Panc1 (cell line): ENCODE results near the gene QKI. TPM values are rescaled to one million over a fixed set of nuclear protein-coding genes. Genes with fewer than 3 reads are reported as not detected.

Source experiments
- ATAC-seq: fragments of 200-7000 bp; cut with Tn5 transposase; 2 replicates; pipeline ENCODE4 v1.9.1; 2020; ENCODE audit warnings: mild to moderate bottlenecking, moderate library complexity
- BruUV-seq: library from RNA; stranded (reverse); fragments of 400-500 nt; replicated peaks from 2 replicates; lab custom pipeline; 2021; lab: Mats Ljungman, UMichigan
- CTCF ChIA-PET: fragments of 300-600 bp; sonication (Branson Sonifier 250); formaldehyde crosslinking; loops from one replicate; lab custom pipeline; 2022; ENCODE audit warnings: antibody characterized with exemption; lab: Charles Lee
- POLR2A ChIA-PET: fragments of 300-600 bp; sonication (Branson Sonifier 250); formaldehyde crosslinking; loops from one replicate; lab custom pipeline; 2022; ENCODE audit warnings: antibody characterized with exemption; lab: Charles Lee
- DNase-seq: peaks from one replicate; pipeline ENCODE4 v3.0.0-alpha.2; 2010; ENCODE audit warnings: low read depth, low spot score
- H3K27ac ChIP-seq: 2 replicates; pipeline ENCODE4 v1.5.1; 2011; ENCODE audit warnings: mild to moderate bottlenecking, low read length, inconsistent platforms
- H3K27me3 ChIP-seq: fragments of 200-500 bp; sonication (Bioruptor generic); 2 replicates; pipeline ENCODE4 v1.6.0; 2014; ENCODE audit warnings: low read length, inconsistent platforms; ENCODE audit not compliant: control insufficient read depth, insufficient read depth
- H3K36me3 ChIP-seq: fragments of 200-500 bp; sonication (Bioruptor generic); 2 replicates; pipeline ENCODE4 v1.5.1; 2014; ENCODE audit warnings: inconsistent platforms, mild to moderate bottlenecking, low read length, moderate library complexity; ENCODE audit not compliant: control insufficient read depth, insufficient read depth
- H3K4me1 ChIP-seq: 2 replicates; pipeline ENCODE4 v1.5.1; 2011; ENCODE audit warnings: inconsistent platforms, mild to moderate bottlenecking, low read length, moderate library complexity; ENCODE audit not compliant: control insufficient read depth, insufficient read depth
- H3K4me3 ChIP-seq, 2 experiments: 2 replicates each; pipeline ENCODE4 v1.5.1; 2011 to 2012; ENCODE audit warnings: low read depth in 2 of 2, low read length in 2 of 2, mild to moderate bottlenecking in 2 of 2, inconsistent platforms in 1 of 2, moderate library complexity in 1 of 2
- H3K9me3 ChIP-seq: fragments of 200-500 bp; sonication (Bioruptor generic); 2 replicates; pipeline ENCODE4 v1.5.1; 2014; ENCODE audit warnings: low read depth, mild to moderate bottlenecking, inconsistent platforms, low read length, moderate library complexity; ENCODE audit not compliant: control insufficient read depth, insufficient read depth
- CTCF ChIP-seq: fragments of 450-650 bp; IDR thresholded peaks from 2 replicates; pipeline ENCODE4 v1.5.1; 2017; ENCODE audit warnings: mild to moderate bottlenecking
- POLR2AphosphoS5 ChIP-seq: IDR thresholded peaks from 2 replicates; pipeline ENCODE4 v1.6.1; 2012; ENCODE audit warnings: mild to moderate bottlenecking, low read depth, low read length, moderate library complexity
- REST ChIP-seq, 2 experiments: IDR thresholded peaks; 2 replicates each; pipeline ENCODE4 v1.6.1; 2011 to 2012; ENCODE audit warnings: low read depth in 2 of 2, control low read depth in 1 of 2, low read length in 1 of 2, mild to moderate bottlenecking in 1 of 2, moderate library complexity in 1 of 2; ENCODE audit not compliant: insufficient read depth in 1 of 2
- SIN3A ChIP-seq: IDR thresholded peaks from 2 replicates; pipeline ENCODE4 v1.6.1; 2012; ENCODE audit warnings: low read depth, mild to moderate bottlenecking, low read length, moderate library complexity, borderline replicate concordance; ENCODE audit not compliant: insufficient read depth
- TCF7L2 ChIP-seq: IDR thresholded peaks from 2 replicates; pipeline ENCODE4 v1.6.1; 2011; ENCODE audit warnings: mild to moderate bottlenecking, low read depth, low read length, inconsistent platforms
- in situ Hi-C: cut with HindIII; loops from 2 replicates; pipeline ENCODE4 v1.10.0; 2016; ENCODE audit warnings: low sequenced_read_pairs, low pct_unique_long_range_greater_than_20kb
- intact Hi-C: fragments of 100-400 bp; cut with micrococcal nuclease; formaldehyde crosslinking; loops from one replicate; pipeline ENCODE4 v1.10.0; 2022; ENCODE audit not compliant: unreplicated experiment
- total RNA-seq: library from RNA; stranded (reverse); gene quantifications from one replicate; pipeline ENCODE4 v1.2.1, GENCODE V29; 2021; ENCODE audit not compliant: unreplicated experiment

Gene QKI
- total RNA-seq, 1 experiment from 2014 or later = 176 TPM

GRCh38 chr6:163513570-163514166 lies 99.2 kb downstream of the QKI start:
- ATAC-seq (no peak), DNase-seq (no peak)
- Histone ChIP-seq H3K9me3 (no peaks in the 10 kb centered on the region), H3K27me3 (no peaks in the 10 kb centered on the region), H3K27ac (no peak overlapping the region), H3K4me1 (peaks cover 3% of the 10 kb centered on the region), H3K36me3 (no peaks in the 10 kb centered on the region), H3K4me3 (no peak overlapping the region)
- TF ChIP-seq POLR2AphosphoS5 = no peak
- TF ChIP-seq TCF7L2 = no peak
- TF ChIP-seq CTCF = no peak
- TF ChIP-seq REST (IDR thresholded peaks at IDR 0.05; ENCODE audit: insufficient read depth in 1 of 2, low read depth in 2 of 2, low read length in 1 of 2) = no peak
- TF ChIP-seq SIN3A = no peak
- BruUV-seq = no TSS peak
- in situ Hi-C loops = no loop called here
- ChIA-PET POLR2A (no interaction called here), CTCF (interaction anchor here (0.6 kb wide), 1 partner anchor 12 kb away, joined by 4 read pairs; no protein-coding TSS in a partner anchor)
- intact Hi-C loops = no loop called here

GRCh38 chr6:163516908-163517307 lies 102.4 kb downstream of the QKI start:
- no peaks in the 10 kb centered on the region for H3K27me3 ChIP-seq
- intact Hi-C loops (no loop called here), in situ Hi-C loops (no loop called here)
- H3K4me3 ChIP-seq = no peak overlapping the region
- H3K9me3 ChIP-seq = no peaks in the 10 kb centered on the region
- TF ChIP-seq POLR2AphosphoS5 (no peak), REST (IDR thresholded peaks at IDR 0.05; ENCODE audit: insufficient read depth in 1 of 2, low read depth in 2 of 2, low read length in 1 of 2) (no peak), CTCF (no peak), SIN3A (no peak)
- no peak overlapping the region for H3K27ac ChIP-seq
- POLR2A ChIA-PET = interaction anchor here (0.6 kb wide), 1 partner anchor 79 kb away, joined by 3 read pairs; no protein-coding TSS in a partner anchor
- ATAC-seq = no peak
- H3K4me1 ChIP-seq = peaks cover 3% of the 10 kb centered on the region
- no peaks in the 10 kb centered on the region for H3K36me3 ChIP-seq
- CTCF ChIA-PET = no interaction called here
- no TSS peak for BruUV-seq
- DNase-seq = no peak
